OCI-M2 (cell line): Measurements from ENCODE around the gene ZDHHC20.
"Not testable (repeated sequence)": the region's sequence is repeated elsewhere in the genome, so short reads cannot be mapped to it uniquely, and the experiment has no call there.

Experiments used
- DNase-seq: peaks from one replicate; lab custom pipeline; 2025; ENCODE audit not compliant: unreplicated experiment; lab: John Stamatoyannopoulos, UW

The ZDHHC20 gene

GRCh38 chr13:21435687-21436151 is 23.4 kb downstream of the ZDHHC20 start:
- peak; percentile 6 for DNase-seq

- no peak for DNase-seq
Measured at GRCh38 chr13:21435231-21435630, 23.9 kb downstream of the ZDHHC20 start.

DNA sequence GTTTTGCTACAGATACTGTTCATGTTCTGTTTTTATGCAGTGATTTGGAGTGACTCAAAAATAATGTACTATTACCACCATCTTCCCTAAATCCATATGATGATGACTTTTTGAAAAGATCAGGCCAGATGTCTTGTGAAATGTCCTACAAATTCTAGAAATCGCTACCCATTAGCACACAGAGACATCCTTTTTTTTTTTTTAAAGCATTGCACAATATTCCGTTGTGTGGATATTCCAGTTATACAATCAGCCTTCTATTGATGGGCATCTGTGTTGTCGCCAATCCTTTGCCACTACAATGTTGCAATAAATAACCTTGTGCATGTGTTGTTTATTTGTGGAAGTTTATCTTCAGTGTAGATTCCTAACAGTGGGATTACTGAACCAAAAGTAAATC is 24.5 kb downstream of the ZDHHC20 start:
- no peak for DNase-seq

DNA sequence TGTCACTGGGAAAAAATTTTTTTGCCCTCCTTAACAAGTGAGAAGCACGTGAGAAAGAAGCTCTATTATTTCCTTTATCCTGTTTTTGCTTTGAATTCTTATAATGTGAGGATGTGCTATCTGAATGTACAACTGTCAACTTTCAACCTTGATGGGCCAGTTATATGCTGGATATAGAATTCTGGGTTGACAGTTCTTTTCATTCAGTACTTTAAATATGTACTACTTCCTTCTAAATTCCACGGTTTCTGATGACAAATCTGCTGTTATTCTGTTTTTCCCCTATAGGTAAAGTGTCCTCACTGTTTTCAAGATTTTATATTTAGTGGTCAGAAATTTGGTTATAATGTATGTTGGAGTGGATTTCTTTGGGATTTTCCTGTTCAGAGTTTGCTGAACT is 29.9 kb downstream of the ZDHHC20 start:
- DNase-seq = no peak

GRCh38 chr13:21427741-21428140 is 31.4 kb downstream of the ZDHHC20 start:
- no peak for DNase-seq

DNA sequence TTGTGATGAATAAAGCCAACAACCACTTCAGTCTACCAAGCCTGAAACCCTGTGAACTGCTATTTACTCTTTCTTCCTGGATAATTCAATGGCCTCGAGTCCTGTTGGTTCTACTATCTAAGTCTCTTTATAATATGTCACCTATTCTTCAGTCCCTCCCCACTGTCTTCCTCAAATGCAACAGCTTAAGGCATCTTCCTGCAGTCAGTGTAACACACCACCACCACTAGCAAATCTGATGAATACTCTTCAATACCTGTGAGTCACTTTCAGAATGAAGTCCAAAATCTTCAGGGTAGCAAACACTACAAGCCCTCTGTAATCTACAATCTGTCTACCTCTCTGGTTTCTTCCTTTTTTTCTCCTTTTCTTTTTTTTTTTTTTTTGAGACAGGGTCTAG is 32.9 kb downstream of the ZDHHC20 start:
- DNase-seq = no peak

- no peak for DNase-seq
Measured at GRCh38 chr13:21420706-21421105, 38.4 kb downstream of the ZDHHC20 start.

GRCh38 chr13:21413013-21413412 is 46.1 kb downstream of the ZDHHC20 start:
- no peak for DNase-seq

GRCh38 chr13:21410453-21410852 is 48.6 kb downstream of the ZDHHC20 start:
- DNase-seq = not testable (repeated sequence)

- DNase-seq = no peak
Measured at GRCh38 chr13:21405309-21405708, 53.8 kb downstream of the ZDHHC20 start.

GRCh38 chr13:21402586-21403307 is 56.4 kb downstream of the ZDHHC20 start:
- DNase-seq = no peak

GRCh38 chr13:21399741-21400140 is 59.4 kb downstream of the ZDHHC20 start:
- no peak for DNase-seq

DNA sequence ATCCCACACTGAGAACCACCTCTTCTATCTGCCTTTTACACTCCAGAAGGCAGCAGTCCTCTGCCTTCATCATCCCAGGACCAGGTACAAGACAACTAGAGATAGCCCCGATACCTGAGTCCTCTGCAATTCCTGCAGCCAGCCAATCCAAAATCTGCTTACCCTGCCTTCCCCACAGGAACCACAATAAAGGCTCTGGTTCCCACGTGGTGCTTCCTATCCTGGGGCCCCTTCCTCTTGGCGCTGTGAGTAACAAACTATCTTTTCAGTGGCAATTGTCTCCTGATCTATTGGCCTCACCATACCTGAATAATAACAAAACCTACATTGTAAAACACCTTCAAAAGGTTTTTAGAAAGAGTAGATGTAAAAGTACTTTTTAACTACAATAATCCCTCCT is 63.1 kb downstream of the ZDHHC20 start:
- no peak for DNase-seq

- no peak for DNase-seq
Measured at GRCh38 chr13:21389124-21389523, 70.0 kb downstream of the ZDHHC20 start.

GRCh38 chr13:21385710-21386109 is 73.4 kb downstream of the ZDHHC20 start:
- no peak for DNase-seq

DNA sequence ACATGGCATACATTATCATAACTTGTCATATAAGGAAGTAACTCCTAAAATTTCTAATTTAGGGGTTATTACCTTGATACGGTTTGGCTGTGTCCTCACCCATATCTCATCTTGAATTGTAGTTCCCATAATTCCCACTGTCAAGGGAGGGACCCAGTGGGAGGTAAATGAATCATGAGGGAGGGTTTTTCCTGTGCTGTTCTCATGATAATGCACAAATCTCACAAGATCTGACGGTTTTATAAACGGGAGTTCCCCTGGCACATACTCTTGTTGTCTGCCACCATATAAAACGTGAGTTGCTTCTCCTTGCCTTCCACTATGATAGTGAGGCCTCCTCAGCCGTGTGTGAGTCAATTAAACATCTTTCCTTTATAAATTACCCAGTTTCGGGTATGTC is 76.0 kb downstream of the ZDHHC20 start:
- no peak for DNase-seq

GRCh38 chr13:21376998-21377985 is 81.8 kb downstream of the ZDHHC20 start:
- DNase-seq = not testable (repeated sequence)

GRCh38 chr13:21372530-21372929 is 86.6 kb downstream of the ZDHHC20 start:
- no peak for DNase-seq

- DNase-seq = no peak
Measured at GRCh38 chr13:21371011-21371410, 88.1 kb downstream of the ZDHHC20 start.

- no peak for DNase-seq
Measured at GRCh38 chr13:21365574-21365973, 93.5 kb downstream of the ZDHHC20 start.

- DNase-seq = no peak
Measured at GRCh38 chr13:21364916-21365315, 94.2 kb downstream of the ZDHHC20 start.

GRCh38 chr13:21364357-21364756 is 94.7 kb downstream of the ZDHHC20 start:
- DNase-seq = no peak
